GM19025 (cell line): Measurements from ENCODE around the gene SREBF1.

ENCODE experiments used
- ATAC-seq: cut with Tn5 transposase; IDR thresholded peaks from one replicate; pipeline ENCODE4 v1.9.1; 2021; ENCODE audit warnings: mild to moderate bottlenecking, low read depth, moderate library complexity; ENCODE audit not compliant: unreplicated experiment

SREBF1 gene

DNA sequence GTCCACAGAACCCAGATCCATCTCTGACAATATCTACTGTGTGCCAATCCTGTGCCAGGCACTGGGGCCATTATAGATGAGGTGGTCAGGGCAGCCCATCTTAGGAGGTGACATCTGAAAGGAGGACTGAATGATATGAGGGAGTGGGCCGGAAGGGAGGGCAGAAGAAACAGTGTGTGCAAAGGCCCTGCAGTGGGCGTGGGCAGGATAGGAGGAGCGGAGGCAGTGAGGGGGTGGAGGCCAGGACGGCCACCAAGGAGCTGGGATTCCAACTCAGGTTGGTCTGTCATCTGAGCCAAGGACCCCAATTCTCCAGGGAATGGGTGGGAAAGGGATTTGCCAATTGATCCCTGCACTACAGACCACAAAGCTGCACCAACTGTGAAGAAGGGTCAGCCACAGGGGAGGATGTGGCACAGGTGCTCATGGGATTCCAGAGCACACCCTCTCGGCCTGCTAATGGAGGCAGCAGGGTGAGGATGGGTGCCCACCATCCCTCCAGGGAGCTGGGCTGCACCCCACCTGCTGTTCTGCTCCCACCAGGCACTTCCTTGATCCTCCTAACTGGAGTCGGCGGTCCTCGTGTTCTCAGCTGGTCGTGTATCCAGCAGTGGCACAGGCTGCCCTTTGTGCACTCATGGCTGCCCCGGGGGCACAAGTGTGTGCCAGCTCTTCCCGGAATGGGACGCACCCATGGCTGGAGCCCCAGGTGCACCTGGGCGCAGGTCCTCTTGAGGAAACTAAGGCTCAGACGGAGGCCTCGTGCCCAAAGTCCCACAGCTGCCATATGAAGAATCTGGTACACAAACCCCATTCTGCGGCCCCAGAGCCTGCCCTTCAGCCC, 9.6 kb downstream of the SREBF1 start:
- no peak for ATAC-seq

DNA sequence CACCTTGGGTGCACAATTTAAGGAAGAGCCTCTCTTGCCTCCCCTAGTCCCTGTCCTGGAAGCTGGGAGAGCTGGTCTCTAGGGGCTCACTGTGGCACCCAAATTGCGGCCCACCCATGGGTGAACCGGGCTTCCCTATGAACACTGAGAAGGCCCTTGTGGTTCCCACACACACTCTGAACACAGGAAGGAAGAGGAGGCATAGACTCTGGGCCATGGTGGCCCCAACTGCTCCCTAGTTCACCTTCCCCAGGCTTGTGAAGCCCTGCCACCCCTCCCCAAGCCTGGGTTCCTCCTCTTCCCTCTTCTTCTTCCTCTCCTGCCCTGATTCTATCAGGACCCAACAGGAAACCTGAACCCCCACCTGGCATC, 10.5 kb downstream of the SREBF1 start:
- no peak for ATAC-seq

DNA sequence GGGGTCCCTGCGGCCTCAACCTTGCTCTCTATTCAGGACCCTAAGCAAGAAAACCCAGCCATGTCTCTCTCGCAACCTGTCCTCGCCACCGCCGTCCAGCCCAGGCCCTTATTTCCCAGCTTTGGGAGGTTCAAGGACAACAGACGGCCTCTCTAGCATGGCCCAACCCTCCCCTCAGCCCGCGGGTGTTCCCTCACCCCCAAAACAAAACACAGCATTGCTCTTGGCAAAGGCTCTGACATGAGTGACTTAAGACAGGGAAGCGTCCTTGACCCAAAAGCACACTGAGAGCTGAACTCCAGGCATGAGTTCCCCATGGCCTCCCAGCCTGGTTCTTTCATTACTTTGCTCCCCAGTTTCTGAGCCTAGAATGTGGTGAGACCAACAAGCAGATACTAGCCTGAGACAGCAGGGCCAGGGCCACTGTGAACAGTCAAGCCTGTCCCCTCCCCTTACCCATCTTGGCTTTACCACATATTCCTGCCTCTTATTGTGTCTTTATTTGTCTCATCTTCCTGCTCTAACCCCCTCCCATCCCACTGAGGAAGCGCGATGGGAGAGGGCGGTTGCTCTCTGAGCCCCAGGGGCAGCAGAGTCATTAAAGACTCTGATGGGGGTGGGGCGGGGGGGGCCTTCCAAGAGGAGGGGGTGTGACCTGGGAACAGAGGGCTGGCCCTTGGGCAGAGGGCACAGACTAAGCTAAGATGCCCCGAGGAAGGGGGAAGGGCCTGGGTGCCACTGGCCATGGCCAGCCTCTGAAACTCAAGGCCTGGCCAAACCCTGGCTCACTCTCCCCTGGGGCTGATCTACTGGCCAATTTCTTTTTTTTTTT, 11.8 kb downstream of the SREBF1 start:
- ATAC-seq: no peak

DNA sequence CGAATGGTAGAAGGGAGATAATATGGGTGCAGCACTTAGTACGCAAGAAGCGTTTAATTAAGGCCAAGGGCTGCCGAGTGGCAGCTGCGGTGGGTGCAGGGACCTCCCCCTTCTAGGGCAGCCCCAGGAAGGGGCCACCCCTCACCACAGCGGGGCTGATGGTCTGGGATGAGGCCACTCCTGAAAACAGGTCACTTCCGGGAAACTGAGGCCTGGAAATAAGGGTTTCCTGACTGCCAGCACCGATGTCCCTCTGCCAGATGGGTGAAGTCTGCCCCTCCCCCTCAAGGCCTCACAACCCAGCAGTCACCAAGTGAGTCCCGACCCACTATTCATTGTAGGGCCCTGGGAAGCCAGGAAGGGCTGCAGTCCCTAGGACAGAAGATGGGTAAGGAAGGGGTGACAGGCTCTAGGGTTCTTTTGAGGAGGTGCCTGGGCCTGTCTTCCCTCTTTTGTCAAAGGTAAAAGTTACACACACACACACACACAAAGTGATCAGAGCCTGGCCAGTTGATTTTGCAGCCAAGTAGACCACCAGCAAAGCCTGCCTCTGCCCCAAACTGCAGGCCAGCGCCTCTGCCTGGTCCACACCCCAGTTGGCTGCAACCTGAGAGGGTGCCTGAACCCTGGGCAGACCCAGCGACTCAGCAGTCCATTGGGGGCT, 12.5 kb downstream of the SREBF1 start:
- ATAC-seq: no peak

DNA sequence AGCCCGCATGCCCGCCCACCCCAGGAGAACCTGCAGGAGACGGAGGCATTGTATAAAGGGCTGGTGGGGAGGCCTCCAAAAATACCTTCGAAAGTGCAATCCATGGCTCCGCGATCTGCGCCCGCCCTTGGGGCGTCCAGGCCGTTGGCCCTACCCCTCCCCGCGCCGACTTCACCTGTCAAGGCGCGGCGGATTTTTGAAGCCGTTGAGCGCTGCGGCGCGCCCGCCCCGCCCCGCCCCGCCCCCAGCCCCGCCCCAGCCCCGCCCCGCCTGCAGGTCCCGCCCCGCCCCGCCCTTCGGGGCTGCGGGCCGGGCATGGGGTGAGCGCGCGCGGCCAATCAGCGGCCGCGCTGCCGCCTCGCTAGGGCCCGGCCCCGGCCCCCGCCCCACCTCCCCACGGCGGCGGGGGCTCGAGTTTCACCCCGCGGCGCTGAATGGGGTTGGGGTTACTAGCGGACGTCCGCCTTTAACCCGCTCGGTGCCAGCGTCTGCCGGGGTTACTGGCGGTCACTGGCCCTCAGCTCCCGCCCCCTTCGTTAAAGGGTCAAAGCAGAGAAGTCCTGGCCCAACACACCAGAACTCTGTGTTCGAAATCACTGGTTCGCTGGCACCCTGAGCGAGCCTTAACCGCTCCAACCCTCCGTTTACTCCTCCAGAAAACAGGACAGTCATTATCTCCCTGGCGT, 13.2 kb downstream of the SREBF1 start:
- peak; percentile 83 for ATAC-seq

DNA sequence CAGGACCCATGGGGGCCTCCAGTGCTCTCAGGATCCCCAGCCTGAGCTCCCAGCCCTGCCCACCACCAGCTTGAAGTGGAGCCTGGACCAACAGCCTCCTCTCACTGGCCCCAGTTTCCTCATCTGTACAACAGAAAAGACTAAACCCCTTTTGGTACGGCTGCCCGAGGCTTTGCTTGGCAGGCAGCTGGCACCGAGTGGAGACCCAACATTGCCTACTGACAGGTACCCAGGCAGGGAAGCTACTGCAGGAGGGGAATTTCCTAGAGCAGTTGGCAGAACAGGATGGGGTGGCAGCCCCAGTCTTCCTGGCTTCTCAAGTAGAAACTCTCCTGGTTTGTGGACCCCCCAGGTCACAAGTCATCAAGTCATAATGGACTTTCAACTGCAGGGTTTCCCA, 14.2 kb downstream of the SREBF1 start:
- no peak for ATAC-seq

DNA sequence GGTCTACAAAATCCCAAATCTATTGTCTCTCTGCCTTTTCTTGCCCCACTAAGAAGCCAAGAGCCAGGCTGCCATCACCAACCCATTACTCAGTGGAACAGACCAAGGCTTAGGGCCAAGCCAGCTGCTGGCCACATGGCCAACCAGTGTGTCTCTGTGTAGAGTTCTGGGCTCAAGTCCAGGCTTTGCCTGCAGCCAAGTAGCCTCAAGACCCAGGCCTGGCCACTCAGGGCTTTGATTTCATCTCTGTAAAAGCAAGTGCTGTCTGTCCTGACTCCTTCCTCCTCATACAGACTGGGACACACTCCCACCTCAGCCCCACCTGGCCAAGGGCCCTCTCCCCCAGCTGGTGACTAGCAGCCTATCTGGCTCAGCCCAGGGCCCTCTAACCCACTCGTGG, 14.6 kb downstream of the SREBF1 start:
- ATAC-seq: no peak

DNA sequence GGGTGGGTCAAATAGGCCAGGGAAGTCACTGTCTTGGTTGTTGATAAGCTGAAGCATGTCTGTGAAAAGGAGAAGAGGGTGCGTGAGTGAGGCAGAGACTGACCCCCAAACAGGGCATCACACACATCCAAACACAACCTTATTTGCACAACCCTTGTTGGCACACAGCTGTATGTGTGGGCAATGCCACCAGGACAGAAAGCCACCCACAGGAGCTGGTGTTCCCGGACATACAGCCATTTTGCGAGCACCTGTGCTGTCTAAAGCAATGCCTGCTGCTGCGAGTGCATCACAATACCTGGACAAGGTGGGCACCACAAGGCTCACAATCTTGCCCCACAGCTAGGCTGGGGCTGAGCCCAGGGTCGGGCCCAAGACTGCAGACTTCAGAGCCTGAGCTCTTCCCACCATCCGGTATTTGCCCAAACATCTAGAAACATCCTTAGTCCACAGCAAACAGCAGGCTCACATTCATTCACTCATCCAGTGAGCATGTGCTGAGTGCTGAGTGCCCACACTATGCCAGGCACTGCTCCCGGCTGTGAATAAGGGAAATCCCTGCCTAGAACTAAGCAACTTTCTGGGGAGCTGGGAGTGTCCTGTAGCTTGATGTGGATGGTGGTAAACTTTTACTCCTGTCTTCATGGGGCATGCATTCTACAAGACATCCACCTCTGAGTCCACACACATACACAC, 16.2 kb downstream of the SREBF1 start:
- ATAC-seq: no peak

DNA sequence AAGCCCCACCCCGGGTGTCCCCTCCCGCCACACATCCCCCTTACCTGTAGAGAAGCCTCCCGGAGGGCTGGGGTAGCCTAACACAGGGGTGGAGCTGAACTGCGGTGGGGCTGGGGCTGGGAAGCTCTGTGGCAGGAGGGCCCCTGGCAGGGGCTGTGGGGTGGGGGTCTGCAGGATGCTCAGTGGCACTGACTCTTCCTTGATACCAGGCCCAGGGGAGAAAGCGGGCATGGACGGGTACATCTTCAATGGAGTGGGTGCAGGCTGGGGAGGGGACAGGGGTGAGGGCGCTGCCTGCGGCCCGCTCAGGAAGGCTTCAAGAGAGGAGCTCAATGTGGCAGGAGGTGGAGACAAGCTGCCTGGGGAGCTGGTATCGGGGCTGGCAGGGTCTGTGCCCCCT, 16.7 kb downstream of the SREBF1 start:
- no peak for ATAC-seq

DNA sequence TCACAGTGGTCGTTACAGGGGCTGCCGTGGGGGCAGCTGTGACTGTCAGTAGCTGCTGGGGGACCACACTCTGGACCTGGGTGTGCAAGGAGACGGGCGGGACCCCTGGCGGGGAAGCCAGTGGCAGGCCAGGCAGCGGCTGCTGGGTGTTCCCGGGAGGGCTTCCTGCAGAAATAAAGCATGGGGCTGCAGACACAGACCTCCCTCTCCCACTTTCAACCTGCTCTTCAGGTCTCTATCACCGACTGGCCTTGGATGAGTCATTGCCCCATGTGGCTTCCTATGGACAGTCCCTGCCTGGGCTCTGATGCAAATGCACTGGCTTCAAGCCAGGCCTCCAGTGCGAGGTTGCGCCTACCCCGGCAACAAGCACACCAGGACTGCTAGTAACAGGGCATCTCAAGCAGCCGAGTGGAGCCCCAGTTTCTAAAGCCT, 17.2 kb downstream of the SREBF1 start:
- ATAC-seq: peak; percentile 41

DNA sequence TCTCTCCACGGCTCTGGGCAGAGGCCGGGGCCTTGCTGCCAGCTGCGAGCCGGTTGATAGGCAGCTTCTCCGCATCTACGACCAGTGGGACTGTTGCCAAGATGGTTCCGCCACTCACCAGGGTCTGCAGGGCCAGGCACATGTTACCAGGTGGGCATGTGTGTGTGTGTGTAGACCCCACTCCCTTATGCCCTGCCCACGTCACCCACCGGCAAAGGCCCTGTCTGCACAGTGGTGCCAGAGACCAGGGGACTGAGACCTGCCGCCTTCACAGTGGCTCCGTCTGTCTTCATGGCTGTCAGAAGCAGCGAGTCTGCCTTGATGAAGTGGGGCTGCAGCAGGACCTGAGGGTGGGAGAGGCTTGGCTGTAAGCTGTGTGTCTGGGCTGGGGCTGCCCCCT, 17.7 kb downstream of the SREBF1 start:
- ATAC-seq: no peak

DNA sequence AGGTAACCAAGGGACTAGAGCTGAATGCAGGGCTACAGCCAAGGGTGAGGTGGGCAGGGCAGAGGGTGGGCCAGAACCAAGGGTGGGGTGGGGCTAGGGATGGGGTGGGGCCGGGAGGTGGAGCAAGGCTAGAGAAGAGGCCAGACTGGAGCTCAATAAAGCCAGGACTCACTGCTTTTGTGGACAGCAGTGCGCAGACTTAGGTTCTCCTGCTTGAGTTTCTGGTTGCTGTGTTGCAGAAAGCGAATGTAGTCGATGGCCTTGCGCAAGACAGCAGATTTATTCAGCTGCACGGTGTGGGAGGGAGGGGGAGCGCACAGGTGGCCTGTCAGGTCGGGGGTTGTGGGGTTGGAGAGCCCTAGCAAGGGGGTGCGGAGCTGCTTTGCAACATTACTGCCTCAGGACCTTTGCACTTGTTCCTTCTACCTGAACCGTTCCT, 18.7 kb downstream of the SREBF1 start:
- no peak for ATAC-seq

DNA sequence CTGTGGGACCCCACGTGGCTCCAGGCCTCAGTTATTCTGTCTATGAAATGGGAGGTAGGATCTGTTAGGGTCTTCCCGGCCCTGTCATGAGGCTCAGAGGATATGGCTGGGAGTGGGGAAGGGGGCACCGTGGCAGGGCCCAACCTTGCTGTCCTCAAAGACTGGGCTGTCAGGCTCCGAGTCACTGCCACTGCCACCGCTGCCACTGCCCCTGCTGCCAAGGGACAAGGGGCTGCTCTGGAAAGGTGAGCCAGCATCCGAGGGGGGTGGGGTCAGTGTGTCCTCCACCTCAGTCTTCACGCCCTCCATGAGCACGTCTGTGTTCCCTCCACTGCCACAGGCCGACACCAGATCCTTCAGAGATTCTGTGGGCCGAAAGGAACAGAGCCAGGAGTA, 19.2 kb downstream of the SREBF1 start:
- ATAC-seq: no peak

DNA sequence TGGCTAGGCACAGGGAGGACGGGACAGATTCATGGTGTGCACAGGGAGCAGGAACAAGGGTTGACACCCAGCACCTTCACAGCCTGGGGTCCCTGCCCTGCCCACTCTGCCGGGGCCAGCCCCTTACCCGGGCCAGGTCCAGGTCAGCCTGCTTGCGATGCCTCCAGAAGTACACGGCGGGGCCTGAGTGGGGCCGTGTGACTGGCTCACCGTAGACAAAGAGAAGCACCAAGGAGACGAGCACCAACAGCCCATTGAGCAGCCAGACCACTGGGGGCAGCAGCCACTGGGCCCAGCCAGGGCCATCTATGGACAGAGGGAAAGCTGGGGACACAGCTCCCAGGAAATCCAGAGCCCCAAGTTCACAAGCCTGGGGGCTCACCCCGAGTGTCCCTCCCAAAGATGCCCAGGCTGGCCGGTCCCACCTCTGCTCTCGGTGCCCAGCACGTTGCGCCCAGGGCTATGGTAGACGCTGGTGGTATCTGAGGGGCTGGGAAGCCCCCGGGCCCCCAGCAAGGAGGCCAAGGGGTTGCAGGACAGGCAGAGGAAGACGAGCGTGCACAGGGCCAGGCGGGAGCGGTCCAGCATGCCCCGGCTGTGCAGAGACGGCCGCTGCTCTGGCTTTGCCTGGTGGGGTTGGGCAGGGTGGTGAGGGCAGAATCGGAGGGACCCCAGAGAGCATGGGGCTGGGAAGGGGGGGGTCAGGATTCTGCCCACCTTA, 19.8 kb downstream of the SREBF1 start:
- no peak for ATAC-seq

DNA sequence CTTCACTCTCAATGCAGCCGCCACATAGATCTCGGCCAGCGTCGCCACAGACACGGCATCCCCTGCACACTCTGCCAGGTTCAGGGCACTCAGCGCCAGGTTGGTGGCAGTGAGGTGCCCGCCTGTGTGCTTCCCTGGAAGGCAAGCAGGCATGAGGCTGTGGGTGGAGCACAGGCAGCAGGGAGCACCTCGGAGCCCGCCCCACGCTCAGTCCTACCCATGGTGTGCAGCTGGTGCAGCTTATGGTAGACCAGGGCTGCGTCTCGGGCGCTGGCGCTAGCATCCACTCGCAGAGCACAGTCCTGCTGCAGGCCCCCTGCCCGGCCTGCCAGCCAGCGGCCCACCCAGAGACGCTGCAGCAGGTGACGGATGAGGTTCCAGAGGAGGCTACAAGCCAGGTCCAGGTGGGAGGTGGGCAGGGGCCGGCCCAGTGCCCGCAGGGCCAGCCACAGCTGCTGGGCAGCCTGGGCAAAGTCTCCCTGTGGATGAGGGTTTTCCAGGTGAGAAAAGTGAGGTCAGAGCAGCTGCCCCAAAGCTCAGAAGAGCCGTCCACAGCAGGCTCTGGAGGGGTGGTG, 20.5 kb downstream of the SREBF1 start:
- ATAC-seq: no peak

DNA sequence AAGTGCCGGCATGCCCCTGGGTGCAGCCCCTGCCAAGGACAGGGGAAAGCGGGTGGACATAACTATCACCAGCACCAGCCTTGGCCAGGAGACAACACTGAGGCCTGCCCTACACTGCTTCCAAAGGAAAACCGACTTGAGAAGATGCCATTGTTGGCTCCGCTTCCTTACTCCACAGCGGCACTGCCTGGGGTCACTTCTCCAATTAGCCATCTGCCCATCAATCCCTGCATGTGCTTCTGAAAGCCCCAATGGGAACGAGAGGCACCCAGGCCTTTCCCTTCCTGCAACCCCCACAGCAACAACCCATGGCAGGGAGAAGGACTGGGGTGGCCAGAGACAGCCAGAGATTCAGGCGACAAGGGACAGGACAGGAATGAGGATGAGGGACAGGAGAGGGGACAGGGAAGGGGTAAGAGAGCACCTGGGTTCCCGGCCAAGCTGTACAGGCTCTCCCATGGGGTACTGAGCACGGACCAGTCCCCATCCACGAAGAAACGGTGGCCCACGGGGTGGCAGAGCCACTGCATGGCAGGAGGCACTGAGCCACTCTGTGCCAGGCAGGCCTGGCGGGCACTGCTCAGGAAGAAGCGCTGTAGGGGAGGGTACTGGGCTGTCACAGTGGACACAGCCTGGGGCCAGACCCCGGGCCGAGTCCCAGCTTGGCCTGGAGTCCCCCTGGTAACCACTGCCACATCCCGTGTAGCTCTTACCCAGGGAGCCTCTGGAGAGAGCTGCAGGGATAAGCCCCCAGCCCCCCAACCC, 21.2 kb downstream of the SREBF1 start:
- no peak for ATAC-seq

DNA sequence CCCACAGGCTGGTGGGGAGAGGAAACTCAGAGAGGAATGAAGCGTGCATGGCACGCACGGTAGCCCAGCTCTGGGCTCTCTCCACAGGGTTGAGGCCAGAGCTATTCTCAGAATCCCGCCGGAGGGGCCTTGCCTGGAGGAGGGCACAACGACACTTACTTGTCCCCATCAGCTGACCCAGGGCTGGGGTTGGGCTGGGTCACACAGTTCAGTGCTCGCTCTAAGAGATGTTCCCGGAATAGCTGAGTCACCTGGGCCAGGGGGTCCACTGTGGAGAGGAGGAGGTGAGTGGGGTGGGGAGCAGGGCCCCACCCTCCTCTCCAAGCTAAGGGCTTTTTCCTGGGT, 21.8 kb downstream of the SREBF1 start:
- ATAC-seq: no peak
